ENCODE measurements around the gene SKP1.

SKP1 gene

GRCh38 chr5:134127988-134128647 lies 48.6 kb downstream of the SKP1 start:
- peak in 1 of 2 experiments; percentile 63 for DNase-seq

- peak in 1 of 2 experiments; percentile 68 for DNase-seq
Measured at GRCh38 chr5:134127376-134127861, 49.3 kb downstream of the SKP1 start.

- peak in 1 of 2 experiments; percentile 58 for DNase-seq
Measured at GRCh38 chr5:134125039-134126015, 51.4 kb downstream of the SKP1 start.

GRCh38 chr5:134124289-134125038 lies 52.3 kb downstream of the SKP1 start:
- DNase-seq, result peak; percentile 54 to 60

GRCh38 chr5:134123360-134123759 lies 53.4 kb downstream of the SKP1 start:
- DNase-seq, result no peak

- DNase-seq, result peak in 1 of 2 experiments; percentile 59
Measured at GRCh38 chr5:134122530-134122929, 54.2 kb downstream of the SKP1 start.

- DNase-seq, result peak; percentile 48
Measured at GRCh38 chr5:134120386-134121138, 56.2 kb downstream of the SKP1 start.

GRCh38 chr5:134119720-134120119 lies 57.0 kb downstream of the SKP1 start:
- peak; percentile 46 to 62 for DNase-seq

GRCh38 chr5:134118212-134118835 lies 58.4 kb downstream of the SKP1 start:
- no peak for DNase-seq

GRCh38 chr5:134116789-134117761 lies 59.7 kb downstream of the SKP1 start:
- DNase-seq, result peak in 1 of 2 experiments; percentile 32

- peak in 1 of 2 experiments; percentile 42 for DNase-seq
Measured at GRCh38 chr5:134116286-134116685, 60.5 kb downstream of the SKP1 start.

- DNase-seq, result no peak
Measured at GRCh38 chr5:134115806-134116175, 61.0 kb downstream of the SKP1 start.

GRCh38 chr5:134114886-134115805 lies 61.6 kb downstream of the SKP1 start:
- peak; percentile 78 to 83 for DNase-seq

- DNase-seq, result peak; percentile 83 to 86
Measured at GRCh38 chr5:134113902-134114875, 62.6 kb downstream of the SKP1 start, which contains the start of gene TCF7. TSS of gene TCF7 (plus strand) at chr5:134114681. CDS start at chr5:134114907, 226 bp downstream.

GRCh38 chr5:134113363-134113889 lies 63.3 kb downstream of the SKP1 start:
- peak; percentile 51 to 63 for DNase-seq

- peak in 1 of 2 experiments; percentile 43 for DNase-seq
Measured at GRCh38 chr5:134112726-134113362, 63.9 kb downstream of the SKP1 start.
